Measurements from ENCODE around the gene FAM204A. TPM values are rescaled to one million over a fixed set of nuclear protein-coding genes. Genes with fewer than 3 reads are reported as not detected.
A peak's percentile ranks its signal among the peaks of the same experiment; 100 is the strongest.

FAM204A gene
- total RNA-seq, 1 donor = 85.8 TPM

DNA sequence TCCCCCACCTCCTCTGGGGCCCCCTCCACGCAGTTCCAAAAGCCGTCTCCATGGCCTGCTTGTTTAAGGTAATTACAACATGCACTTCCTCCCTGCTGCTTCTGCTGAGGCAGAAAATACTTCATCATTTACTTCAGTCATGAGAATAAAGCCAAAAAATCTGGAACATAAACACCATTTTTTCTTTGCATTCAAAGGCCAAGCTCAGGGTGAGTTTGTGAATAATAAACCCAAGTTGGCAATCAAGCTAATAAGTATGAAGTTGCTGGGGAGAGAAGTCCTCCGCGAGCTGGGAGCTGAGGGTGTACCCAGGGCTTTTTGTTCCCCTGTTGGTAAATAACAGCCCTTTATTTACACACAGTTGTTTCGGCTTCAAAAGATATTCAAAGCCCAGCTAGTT, 70.5 kb downstream of the FAM204A start:
- no peak overlapping the region for H3K4me3 ChIP-seq (ENCODE audit: insufficient read depth, low read length)
- peaks cover 2% of the 10 kb centered on the region for H3K4me1 ChIP-seq (ENCODE audit: insufficient read depth, low read length)
- H3K79me2 ChIP-seq (ENCODE audit: insufficient read depth, low read length) = no peaks in the 10 kb centered on the region
- TF ChIP-seq, protein P1, sequence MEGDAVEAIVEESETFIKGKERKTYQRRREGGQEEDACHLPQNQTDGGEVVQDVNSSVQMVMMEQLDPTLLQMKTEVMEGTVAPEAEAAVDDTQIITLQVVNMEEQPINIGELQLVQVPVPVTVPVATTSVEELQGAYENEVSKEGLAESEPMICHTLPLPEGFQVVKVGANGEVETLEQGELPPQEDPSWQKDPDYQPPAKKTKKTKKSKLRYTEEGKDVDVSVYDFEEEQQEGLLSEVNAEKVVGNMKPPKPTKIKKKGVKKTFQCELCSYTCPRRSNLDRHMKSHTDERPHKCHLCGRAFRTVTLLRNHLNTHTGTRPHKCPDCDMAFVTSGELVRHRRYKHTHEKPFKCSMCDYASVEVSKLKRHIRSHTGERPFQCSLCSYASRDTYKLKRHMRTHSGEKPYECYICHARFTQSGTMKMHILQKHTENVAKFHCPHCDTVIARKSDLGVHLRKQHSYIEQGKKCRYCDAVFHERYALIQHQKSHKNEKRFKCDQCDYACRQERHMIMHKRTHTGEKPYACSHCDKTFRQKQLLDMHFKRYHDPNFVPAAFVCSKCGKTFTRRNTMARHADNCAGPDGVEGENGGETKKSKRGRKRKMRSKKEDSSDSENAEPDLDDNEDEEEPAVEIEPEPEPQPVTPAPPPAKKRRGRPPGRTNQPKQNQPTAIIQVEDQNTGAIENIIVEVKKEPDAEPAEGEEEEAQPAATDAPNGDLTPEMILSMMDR (IDR thresholded peaks at IDR 0.05; ENCODE audit: extremely low read depth, low read depth, low read length) = no peak
- H2AFZ ChIP-seq (ENCODE audit: low read length) = peak overlapping the region; percentile 76
- H3K27me3 ChIP-seq (ENCODE audit: insufficient read depth, low read length) = no peaks in the 10 kb centered on the region
- H3K9me3 ChIP-seq (ENCODE audit: low read depth, low read length) = no peaks in the 10 kb centered on the region
- H3K27ac ChIP-seq (ENCODE audit: low read depth, low read length) = no peak overlapping the region
- DNase-seq (ENCODE audit: insufficient read length, low spot score, missing footprints) = no peak
- peak overlapping the region; percentile 74 for H3K4me2 ChIP-seq (ENCODE audit: insufficient read depth, low read length)
- no peaks in the 10 kb centered on the region for H3K36me3 ChIP-seq (ENCODE audit: insufficient read depth, low read length)
- no peaks in the 10 kb centered on the region for H4K20me1 ChIP-seq (ENCODE audit: insufficient read depth, low read length)

DNA sequence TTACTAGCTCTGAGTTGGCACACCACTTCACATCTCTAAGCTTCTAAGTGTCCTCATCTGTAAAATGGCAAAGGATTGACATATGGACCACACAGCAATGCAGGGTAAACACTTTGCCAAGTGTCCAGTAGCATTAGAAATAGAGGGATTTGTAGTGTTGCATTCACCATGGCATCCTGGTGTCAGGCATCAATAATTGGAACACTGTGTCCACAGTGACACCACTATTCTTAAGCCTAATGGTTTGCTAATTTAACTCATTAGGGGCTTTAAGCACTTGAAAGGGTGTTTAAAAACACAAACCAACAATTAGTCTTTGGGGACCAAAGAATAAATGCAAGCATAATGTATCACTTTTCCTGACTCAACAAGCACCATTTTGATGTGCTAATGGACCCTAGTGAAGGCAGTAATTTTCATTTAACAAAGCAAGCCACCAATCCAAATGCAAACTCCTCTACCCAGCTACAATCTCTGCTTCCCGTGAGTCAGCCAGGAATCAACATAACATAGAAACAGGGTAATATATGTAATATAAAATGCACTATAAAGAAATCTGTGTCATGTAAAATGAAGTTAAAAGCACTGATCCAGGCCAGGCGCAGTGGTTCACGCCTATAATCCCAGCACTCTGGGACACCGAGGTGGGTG, 75.9 kb downstream of the FAM204A start:
- Histone ChIP-seq H3K27ac (ENCODE audit: low read depth, low read length) (no peak overlapping the region), H2AFZ (ENCODE audit: low read length) (no peak overlapping the region), H3K79me2 (ENCODE audit: insufficient read depth, low read length) (no peaks in the 10 kb centered on the region), H3K36me3 (ENCODE audit: insufficient read depth, low read length) (no peaks in the 10 kb centered on the region), H3K4me1 (ENCODE audit: insufficient read depth, low read length) (no peaks in the 10 kb centered on the region), H3K9me3 (ENCODE audit: low read depth, low read length) (no peaks in the 10 kb centered on the region), H3K27me3 (ENCODE audit: insufficient read depth, low read length) (no peaks in the 10 kb centered on the region), H3K4me3 (ENCODE audit: insufficient read depth, low read length) (no peak overlapping the region), H4K20me1 (ENCODE audit: insufficient read depth, low read length) (no peaks in the 10 kb centered on the region), H3K4me2 (ENCODE audit: insufficient read depth, low read length) (no peak overlapping the region)
- TF ChIP-seq, protein P1 (IDR thresholded peaks at IDR 0.05; ENCODE audit: extremely low read depth, low read depth, low read length) = no peak
- DNase-seq (ENCODE audit: insufficient read length, low spot score, missing footprints) = no peak

DNA sequence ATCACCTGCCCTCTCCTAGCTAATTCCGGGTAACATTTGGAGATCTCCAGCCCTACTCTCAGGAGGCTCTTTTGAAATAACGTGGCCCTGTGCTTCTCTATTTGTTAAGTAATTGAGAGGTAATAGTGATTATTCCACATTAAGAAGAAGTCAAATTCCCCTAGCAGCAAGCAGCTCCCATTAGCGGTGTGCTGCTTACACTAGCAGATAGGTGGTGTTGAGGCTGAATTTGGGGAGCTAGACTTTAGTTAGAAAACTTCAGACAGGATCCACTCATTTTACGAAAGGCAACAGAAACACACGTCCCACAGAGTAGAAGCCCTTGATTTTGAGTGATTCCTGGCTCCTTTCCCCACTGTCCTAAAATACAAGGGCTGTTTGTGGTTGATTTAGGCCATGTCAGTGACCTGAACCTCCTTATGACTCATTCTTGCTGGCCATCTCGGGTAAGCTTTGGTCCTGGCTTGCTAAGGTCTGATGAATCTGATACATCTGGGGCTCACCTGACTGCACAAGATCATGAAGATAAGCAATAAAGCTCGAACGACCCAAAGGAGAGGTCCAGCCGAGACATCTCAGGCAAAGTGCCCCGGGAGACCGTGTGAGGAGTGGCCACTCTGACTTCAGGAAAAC, 77.2 kb downstream of the FAM204A start:
- Histone ChIP-seq H3K79me2 (ENCODE audit: insufficient read depth, low read length) (no peaks in the 10 kb centered on the region), H3K4me1 (ENCODE audit: insufficient read depth, low read length) (no peaks in the 10 kb centered on the region), H4K20me1 (ENCODE audit: insufficient read depth, low read length) (no peaks in the 10 kb centered on the region), H3K27me3 (ENCODE audit: insufficient read depth, low read length) (no peaks in the 10 kb centered on the region), H2AFZ (ENCODE audit: low read length) (no peak overlapping the region), H3K27ac (ENCODE audit: low read depth, low read length) (no peak overlapping the region), H3K4me2 (ENCODE audit: insufficient read depth, low read length) (no peak overlapping the region), H3K36me3 (ENCODE audit: insufficient read depth, low read length) (no peaks in the 10 kb centered on the region), H3K4me3 (ENCODE audit: insufficient read depth, low read length) (no peak overlapping the region), H3K9me3 (ENCODE audit: low read depth, low read length) (no peaks in the 10 kb centered on the region)
- TF ChIP-seq, protein P1 (IDR thresholded peaks at IDR 0.05; ENCODE audit: extremely low read depth, low read depth, low read length) = no peak
- no peak for DNase-seq (ENCODE audit: insufficient read length, low spot score, missing footprints)

DNA sequence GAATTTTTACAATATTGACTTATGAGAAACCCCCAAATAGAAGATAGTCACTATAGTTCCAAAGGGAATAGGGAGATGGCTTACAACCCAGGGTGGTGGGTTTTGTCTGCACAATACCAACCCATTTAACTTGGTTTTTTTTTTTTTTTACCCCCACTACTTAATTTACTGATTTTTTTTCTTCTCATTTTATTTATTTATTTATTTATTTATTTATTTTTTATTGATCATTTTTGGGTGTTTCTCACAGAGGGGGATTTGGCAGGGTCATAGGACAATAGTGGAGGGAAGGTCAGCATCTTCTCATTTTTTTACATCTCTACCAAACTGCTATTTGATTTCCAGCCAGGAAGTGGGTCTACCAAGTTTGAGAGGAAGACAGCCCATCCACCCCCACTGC, 77.9 kb downstream of the FAM204A start:
- Histone ChIP-seq H3K36me3 (ENCODE audit: insufficient read depth, low read length) (no peaks in the 10 kb centered on the region), H3K79me2 (ENCODE audit: insufficient read depth, low read length) (no peaks in the 10 kb centered on the region), H3K4me2 (ENCODE audit: insufficient read depth, low read length) (no peak overlapping the region), H3K4me3 (ENCODE audit: insufficient read depth, low read length) (no peak overlapping the region), H2AFZ (ENCODE audit: low read length) (no peak overlapping the region), H3K4me1 (ENCODE audit: insufficient read depth, low read length) (no peaks in the 10 kb centered on the region), H3K9me3 (ENCODE audit: low read depth, low read length) (no peaks in the 10 kb centered on the region), H3K27me3 (ENCODE audit: insufficient read depth, low read length) (no peaks in the 10 kb centered on the region), H4K20me1 (ENCODE audit: insufficient read depth, low read length) (no peaks in the 10 kb centered on the region), H3K27ac (ENCODE audit: low read depth, low read length) (no peak overlapping the region)
- TF ChIP-seq, protein P1 (IDR thresholded peaks at IDR 0.05; ENCODE audit: extremely low read depth, low read depth, low read length) = no peak
- DNase-seq (ENCODE audit: insufficient read length, low spot score, missing footprints) = no peak

Data from osteoblast (primary cell).